Ovary (tissue), 9 donors: ENCODE results near the gene HIRA. TPM values are rescaled to one million over a fixed set of nuclear protein-coding genes. Genes with fewer than 3 reads are reported as not detected.

Experiments
- DNase-seq, 5 donors: peaks; one replicate each; pipeline ENCODE4 v3.0.0-alpha.2; 2019 to 2020
- H3K27ac ChIP-seq, 2 donors: fragments of 200-600 bp; one replicate each; pipeline versions ENCODE4 v1.5.1 to v1.8.0; 2019 to 2022
- H3K27me3 ChIP-seq: fragments of 200-600 bp; one replicate; pipeline ENCODE4 v1.8.0; 2022
- H3K36me3 ChIP-seq: fragments of 200-600 bp; sonication (generic); one replicate; pipeline ENCODE4 v1.5.1; 2019
- H3K4me1 ChIP-seq: one replicate; pipeline ENCODE4 v1.8.1; 2013; ENCODE audit warnings: mild to moderate bottlenecking, moderate library complexity; ENCODE audit not compliant: insufficient read depth
- H3K4me3 ChIP-seq: fragments of 200-600 bp; sonication (generic); one replicate; pipeline ENCODE4 v1.5.1; 2017
- H3K9me3 ChIP-seq, 2 donors: fragments of 200-600 bp in 1 of 2; sonication (generic) in 1 of 2; one replicate each; pipeline versions ENCODE4 v1.5.1 to v1.8.1; 2013 to 2019; ENCODE audit warnings: mild to moderate bottlenecking in 1 of 2, moderate library complexity in 1 of 2
- CTCF ChIP-seq, 3 donors: fragments of 450-650 bp in 2 of 3; fragments of 200-600 bp in 1 of 3; IDR thresholded peaks; one replicate each; pipeline versions ENCODE4 v1.5.1 to v1.8.0; 2016 to 2022; ENCODE audit warnings: antibody characterized with exemption in 3 of 3, mild to moderate bottlenecking in 1 of 3
- EP300 ChIP-seq: sonication (generic); formaldehyde crosslinking; IDR thresholded peaks from one replicate; pipeline ENCODE4 v1.6.1; 2017; ENCODE audit warnings: antibody characterized with exemption
- POLR2A ChIP-seq: fragments of 450-650 bp; IDR thresholded peaks from one replicate; pipeline ENCODE4 v1.6.1; 2017; ENCODE audit warnings: antibody characterized with exemption, mild to moderate bottlenecking, moderate library complexity
- WGBS, 3 donors: extraction: QIAGEN DNeasy Blood & Tissue Kit in 1 of 3; methylation state at CpG; one replicate each; pipeline versions ENCODE4 v1.1.5 to v1.1.7; 2013 to 2017; 5-methylcytosine and 5-hydroxymethylcytosine counted together
- intact Hi-C, 4 donors: fragments of 100-400 bp; cut with DNase I; formaldehyde crosslinking; loops; one replicate each; pipeline versions ENCODE4 v1.11.0 to v1.15.1; 2022 to 2023
- polyA plus RNA-seq, 2 donors: library from polyadenylated mRNA; stranded (reverse); fragments of 200-250 nt in 1 of 2; fragments of 350-450 nt in 1 of 2; fragmentation: Illumina TruSeq in 1 of 2; extraction: RNeasy Lipid Tissue Mini Kit (QIAGEN cat#74804) in 1 of 2; gene quantifications; one replicate each; pipeline ENCODE4 v1.2.3, GENCODE V29; 2013 to 2014
- total RNA-seq, 7 donors: library from RNA; depleted of rRNA in 2 of 7; stranded (reverse); fragments of >200 nt in 2 of 7; fragmentation: NEBNext Ultra II Directional in 3 of 7; extraction: Animal tissue kit (Norgen Biotek cat#: 25700) in 3 of 7; gene quantifications; one replicate each; pipeline versions ENCODE4 v1.1.0 to v1.2.4, GENCODE V29; 2016 to 2023
- donor health status: DM: no; HTN: no; CAD: no; lungs with moderate emphysema.
- donor health status: DM: no; HTN: no; CAD: no.
- donor health status: Bipolar disorder and iron deficiency.
- donor health status: DM: yes; HTN: yes; CAD: no.
- donor health status: DM: no; HTN: no; CAD: no.
- donor health status: DM: yes; HTN: yes; CAD: no.

HIRA gene
- total and polyA plus RNA-seq, 9 donors, result 7.2 to 31.6 (median 19.8) TPM

GRCh38 chr22:19350947-19351346 lies 80.6 kb downstream of the HIRA start:
- H3K4me3 ChIP-seq, result no peak overlapping the region
- intact Hi-C loops, result no loop called here
- H3K9me3 ChIP-seq, result no peaks in the 10 kb centered on the region
- no peak for DNase-seq
- no peak for TF ChIP-seq EP300
- H3K27ac ChIP-seq, result no peak overlapping the region
- WGBS, 3 donors, result 93 to 96% (median 95%) methylated on average over 9 of the region's 9 CpGs
- H3K27me3 ChIP-seq, result no peaks in the 10 kb centered on the region
- H3K4me1 ChIP-seq, result no peaks in the 10 kb centered on the region
- H3K36me3 ChIP-seq, result peaks cover 2% of the 10 kb centered on the region

- no peaks in the 10 kb centered on the region for H3K4me1 ChIP-seq
- 83 to 91% (median 88%) methylated on average over 1 of the region's 1 CpG for WGBS, 3 donors
- DNase-seq, result no peak
- H3K27me3 ChIP-seq, result no peaks in the 10 kb centered on the region
- no peak for TF ChIP-seq CTCF (IDR thresholded peaks at IDR 0.05)
- no peak for TF ChIP-seq EP300
- peaks cover 2% of the 10 kb centered on the region for H3K36me3 ChIP-seq
- H3K27ac ChIP-seq, result no peak overlapping the region
- intact Hi-C loops, result no loop called here
- no peaks in the 10 kb centered on the region for H3K9me3 ChIP-seq
- no peak overlapping the region for H3K4me3 ChIP-seq
Measured at GRCh38 chr22:19350476-19350859, 81.1 kb downstream of the HIRA start.

- TF ChIP-seq POLR2A (no peak), EP300 (no peak), CTCF (IDR thresholded peaks at IDR 0.05) (no peak)
- WGBS, 3 donors, result 88 to 92% (median 91%) methylated on average over 5 of the region's 5 CpGs
- no peaks in the 10 kb centered on the region for H3K27me3 ChIP-seq
Measured at GRCh38 chr22:19349778-19350475, 81.6 kb downstream of the HIRA start.

GRCh38 chr22:19346677-19347265 lies 84.8 kb downstream of the HIRA start:
- H3K27ac ChIP-seq, result no peak overlapping the region
- H3K36me3 ChIP-seq, result peaks cover 2% of the 10 kb centered on the region
- H3K4me1 ChIP-seq, result no peaks in the 10 kb centered on the region
- no peaks in the 10 kb centered on the region for H3K27me3 ChIP-seq
- H3K4me3 ChIP-seq, result no peak overlapping the region
- H3K9me3 ChIP-seq, result no peaks in the 10 kb centered on the region
- no peak for TF ChIP-seq POLR2A
- no peak for TF ChIP-seq CTCF (IDR thresholded peaks at IDR 0.05)
- DNase-seq, result no peak
- intact Hi-C loops, result no loop called here
- 95 to 98% (median 96%) methylated on average over 6 of the region's 6 CpGs for WGBS, 3 donors

More at GRCh38 chr22:19349778-19350475, 81.6 kb downstream of the HIRA start:
- peaks cover 2% of the 10 kb centered on the region for H3K36me3 ChIP-seq
- no peaks in the 10 kb centered on the region for H3K4me1 ChIP-seq
- H3K27ac ChIP-seq, result no peak overlapping the region
- no peaks in the 10 kb centered on the region for H3K9me3 ChIP-seq
- no peak for DNase-seq
- intact Hi-C loops, result no loop called here
- no peak overlapping the region for H3K4me3 ChIP-seq

GRCh38 chr22:19344420-19344819 lies 87.1 kb downstream of the HIRA start:
- 82 to 89% (median 84%) methylated on average over 1 of the region's 1 CpG for WGBS, 3 donors
- intact Hi-C loops, result no loop called here

More at GRCh38 chr22:19344420-19344819, 87.1 kb downstream of the HIRA start:
- Histone ChIP-seq H3K27me3 (no peaks in the 10 kb centered on the region), H3K4me1 (no peaks in the 10 kb centered on the region), H3K27ac (no peak overlapping the region), H3K4me3 (no peak overlapping the region), H3K9me3 (no peaks in the 10 kb centered on the region), H3K36me3 (peaks cover under 1% of the 10 kb centered on the region)
- DNase-seq, result no peak
- no peak for TF ChIP-seq EP300
- no peak for TF ChIP-seq POLR2A
- no peak for TF ChIP-seq CTCF (IDR thresholded peaks at IDR 0.05)
